ENCODE measurements around the gene RARS2. TPM values are rescaled to one million over a fixed set of nuclear protein-coding genes. Genes with fewer than 3 reads are reported as not detected.

Gene RARS2
- total and polyA plus RNA-seq, 9 of the 15 experiments (the other 6 are each of a cell fraction or from before 2014, with no cell fraction given): 30.0 to 92.7 (median 43.4) TPM

DNA sequence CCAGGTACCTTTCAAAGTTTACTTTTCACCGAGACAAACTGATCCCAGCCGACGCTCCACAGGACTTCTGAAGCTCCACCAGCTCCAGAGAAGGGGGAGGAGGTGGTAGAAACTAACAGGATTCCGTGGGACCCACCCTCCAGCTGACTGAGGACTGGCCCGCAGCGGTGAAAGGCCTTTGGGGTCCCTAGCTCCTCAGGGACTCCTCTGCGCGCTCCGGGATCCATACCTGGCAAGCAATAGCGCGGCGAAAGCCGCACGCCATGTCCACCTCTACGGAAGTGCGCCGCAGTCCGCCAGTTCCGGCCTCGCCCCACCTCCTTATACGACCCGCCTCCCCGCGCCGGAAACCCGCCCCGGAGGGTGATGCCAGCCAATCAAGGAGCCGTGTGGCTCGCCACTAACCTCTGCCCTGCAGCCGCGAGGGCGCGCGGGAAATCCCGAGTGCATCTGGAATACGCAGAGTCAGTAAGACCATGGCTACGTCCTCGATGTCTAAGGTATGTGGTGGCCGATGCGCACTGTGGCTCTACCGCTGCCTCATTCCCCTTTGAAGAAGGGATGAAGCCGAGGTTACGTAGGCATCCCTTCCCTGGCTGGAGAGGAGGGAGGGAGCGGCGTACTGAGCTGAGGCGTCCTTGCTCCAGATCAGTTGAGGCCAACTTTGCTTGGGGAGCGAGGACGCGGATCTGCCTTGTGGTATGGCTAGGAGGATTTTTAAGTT is at the start of gene RARS2, which contains the start of gene ORC3 (continued):
- TF ChIP-seq, protein P1, sequence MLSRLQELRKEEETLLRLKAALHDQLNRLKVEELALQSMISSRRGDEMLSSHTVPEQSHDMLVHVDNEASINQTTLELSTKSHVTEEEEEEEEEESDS (CRISPR knock-in tag; IDR thresholded peaks at IDR 0.05): no peak
- no peak; the same call in 1 of the 2 replicates for TF ChIP-seq MAFK (IDR thresholded peaks at IDR 0.05; ENCODE audit: low read length)
- TF ChIP-seq SRF (CRISPR knock-in tag; IDR thresholded peaks at IDR 0.05): peak in 1 of 2 experiments; percentile 83; a peak in 1 of 4 replicates
- no peak for TF ChIP-seq CAMTA2 (CRISPR knock-in tag; conservative IDR thresholded peaks at IDR 0.05)
- TF ChIP-seq, protein P2, sequence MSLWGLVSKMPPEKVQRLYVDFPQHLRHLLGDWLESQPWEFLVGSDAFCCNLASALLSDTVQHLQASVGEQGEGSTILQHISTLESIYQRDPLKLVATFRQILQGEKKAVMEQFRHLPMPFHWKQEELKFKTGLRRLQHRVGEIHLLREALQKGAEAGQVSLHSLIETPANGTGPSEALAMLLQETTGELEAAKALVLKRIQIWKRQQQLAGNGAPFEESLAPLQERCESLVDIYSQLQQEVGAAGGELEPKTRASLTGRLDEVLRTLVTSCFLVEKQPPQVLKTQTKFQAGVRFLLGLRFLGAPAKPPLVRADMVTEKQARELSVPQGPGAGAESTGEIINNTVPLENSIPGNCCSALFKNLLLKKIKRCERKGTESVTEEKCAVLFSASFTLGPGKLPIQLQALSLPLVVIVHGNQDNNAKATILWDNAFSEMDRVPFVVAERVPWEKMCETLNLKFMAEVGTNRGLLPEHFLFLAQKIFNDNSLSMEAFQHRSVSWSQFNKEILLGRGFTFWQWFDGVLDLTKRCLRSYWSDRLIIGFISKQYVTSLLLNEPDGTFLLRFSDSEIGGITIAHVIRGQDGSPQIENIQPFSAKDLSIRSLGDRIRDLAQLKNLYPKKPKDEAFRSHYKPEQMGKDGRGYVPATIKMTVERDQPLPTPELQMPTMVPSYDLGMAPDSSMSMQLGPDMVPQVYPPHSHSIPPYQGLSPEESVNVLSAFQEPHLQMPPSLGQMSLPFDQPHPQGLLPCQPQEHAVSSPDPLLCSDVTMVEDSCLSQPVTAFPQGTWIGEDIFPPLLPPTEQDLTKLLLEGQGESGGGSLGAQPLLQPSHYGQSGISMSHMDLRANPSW (CRISPR knock-in tag; IDR thresholded peaks at IDR 0.05): no peak
- TF ChIP-seq CBX8 (IDR thresholded peaks at IDR 0.05; ENCODE audit: borderline replicate concordance, extremely low read depth, low read depth, low read length, poor library complexity, severe bottlenecking): no peak
- peak in 1 of 2 experiments; percentile 88; a peak in 2 of 4 replicates for TF ChIP-seq TEAD1 (CRISPR knock-in tag; IDR thresholded peaks at IDR 0.05)
- no peak for TF ChIP-seq BACH1 (tag; IDR thresholded peaks at IDR 0.05)
- no peak; the same call in 1 of the 2 replicates for TF ChIP-seq CBX1 (IDR thresholded peaks at IDR 0.05; ENCODE audit: low read depth)
- TF ChIP-seq RBM39 (optimal IDR thresholded peaks at IDR 0.05; ENCODE audit: low read depth, low read length): no peak
- TF ChIP-seq FOXA1 (IDR thresholded peaks at IDR 0.05; ENCODE audit: borderline replicate concordance): no peak
- peak in 2 of 3 experiments; percentile 76 to 89 for TF ChIP-seq YY1 (IDR thresholded peaks at IDR 0.05; ENCODE audit: borderline replicate concordance in 1 of 3, control insufficient read depth in 1 of 3, extremely low read depth in 1 of 3, insufficient read depth in 3 of 3, insufficient read length in 1 of 3, insufficient replicate concordance in 2 of 3, low read depth in 1 of 3, low read length in 2 of 3)
- TF ChIP-seq, protein P3, sequence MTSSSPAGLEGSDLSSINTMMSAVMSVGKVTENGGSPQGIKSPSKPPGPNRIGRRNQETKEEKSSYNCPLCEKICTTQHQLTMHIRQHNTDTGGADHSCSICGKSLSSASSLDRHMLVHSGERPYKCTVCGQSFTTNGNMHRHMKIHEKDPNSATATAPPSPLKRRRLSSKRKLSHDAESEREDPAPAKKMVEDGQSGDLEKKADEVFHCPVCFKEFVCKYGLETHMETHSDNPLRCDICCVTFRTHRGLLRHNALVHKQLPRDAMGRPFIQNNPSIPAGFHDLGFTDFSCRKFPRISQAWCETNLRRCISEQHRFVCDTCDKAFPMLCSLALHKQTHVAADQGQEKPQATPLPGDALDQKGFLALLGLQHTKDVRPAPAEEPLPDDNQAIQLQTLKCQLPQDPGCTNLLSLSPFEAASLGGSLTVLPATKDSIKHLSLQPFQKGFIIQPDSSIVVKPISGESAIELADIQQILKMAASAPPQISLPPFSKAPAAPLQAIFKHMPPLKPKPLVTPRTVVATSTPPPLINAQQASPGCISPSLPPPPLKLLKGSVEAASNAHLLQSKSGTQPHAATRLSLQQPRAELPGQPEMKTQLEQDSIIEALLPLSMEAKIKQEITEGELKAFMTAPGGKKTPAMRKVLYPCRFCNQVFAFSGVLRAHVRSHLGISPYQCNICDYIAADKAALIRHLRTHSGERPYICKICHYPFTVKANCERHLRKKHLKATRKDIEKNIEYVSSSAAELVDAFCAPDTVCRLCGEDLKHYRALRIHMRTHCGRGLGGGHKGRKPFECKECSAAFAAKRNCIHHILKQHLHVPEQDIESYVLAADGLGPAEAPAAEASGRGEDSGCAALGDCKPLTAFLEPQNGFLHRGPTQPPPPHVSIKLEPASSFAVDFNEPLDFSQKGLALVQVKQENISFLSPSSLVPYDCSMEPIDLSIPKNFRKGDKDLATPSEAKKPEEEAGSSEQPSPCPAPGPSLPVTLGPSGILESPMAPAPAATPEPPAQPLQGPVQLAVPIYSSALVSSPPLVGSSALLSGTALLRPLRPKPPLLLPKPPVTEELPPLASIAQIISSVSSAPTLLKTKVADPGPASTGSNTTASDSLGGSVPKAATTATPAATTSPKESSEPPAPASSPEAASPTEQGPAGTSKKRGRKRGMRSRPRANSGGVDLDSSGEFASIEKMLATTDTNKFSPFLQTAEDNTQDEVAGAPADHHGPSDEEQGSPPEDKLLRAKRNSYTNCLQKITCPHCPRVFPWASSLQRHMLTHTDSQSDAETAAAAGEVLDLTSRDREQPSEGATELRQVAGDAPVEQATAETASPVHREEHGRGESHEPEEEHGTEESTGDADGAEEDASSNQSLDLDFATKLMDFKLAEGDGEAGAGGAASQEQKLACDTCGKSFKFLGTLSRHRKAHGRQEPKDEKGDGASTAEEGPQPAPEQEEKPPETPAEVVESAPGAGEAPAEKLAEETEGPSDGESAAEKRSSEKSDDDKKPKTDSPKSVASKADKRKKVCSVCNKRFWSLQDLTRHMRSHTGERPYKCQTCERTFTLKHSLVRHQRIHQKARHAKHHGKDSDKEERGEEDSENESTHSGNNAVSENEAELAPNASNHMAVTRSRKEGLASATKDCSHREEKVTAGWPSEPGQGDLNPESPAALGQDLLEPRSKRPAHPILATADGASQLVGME (CRISPR knock-in tag; IDR thresholded peaks at IDR 0.05): no peak
- TF ChIP-seq, protein P4, sequence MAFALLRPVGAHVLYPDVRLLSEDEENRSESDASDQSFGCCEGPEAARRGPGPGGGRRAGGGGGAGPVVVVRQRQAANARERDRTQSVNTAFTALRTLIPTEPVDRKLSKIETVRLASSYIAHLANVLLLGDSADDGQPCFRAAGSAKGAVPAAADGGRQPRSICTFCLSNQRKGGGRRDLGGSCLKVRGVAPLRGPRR (CRISPR knock-in tag; IDR thresholded peaks at IDR 0.05): no peak
- TF ChIP-seq ZNF133 (CRISPR knock-in tag; IDR thresholded peaks at IDR 0.05): no peak
- TF ChIP-seq CREB1 (IDR thresholded peaks at IDR 0.05): peak; percentile 56; the same call in 1 of the 2 replicates
- TF ChIP-seq CREB1 (CRISPR knock-in tag; IDR thresholded peaks at IDR 0.05): no peak; the same call in 1 of the 2 replicates

All from K562 (cell line).